ENCODE results near the gene LAMB1. TPM values are rescaled to one million over a fixed set of nuclear protein-coding genes. Genes with fewer than 3 reads are reported as not detected.

The LAMB1 gene
- polyA plus RNA-seq, 1 experiment = 204 TPM

GRCh38 chr7:107982042-107982840 is 20.7 kb downstream of the LAMB1 start:
- no peak for TF ChIP-seq CTCF (IDR thresholded peaks at IDR 0.05; ENCODE audit: insufficient read depth, low read depth, low read length)
- POLR2A ChIA-PET = no interaction called here
- CTCF ChIA-PET = interaction anchor here (0.6 to 2.7 kb wide), 8 partner anchors 8 to 164 kb away, joined by 3 to 20 read pairs (median 4); no protein-coding TSS in a partner anchor
- H3K4me3 ChIP-seq (ENCODE audit: low read depth, low read length) = no peak overlapping the region
- H3K27me3 ChIP-seq (ENCODE audit: control insufficient read depth, insufficient read depth, low read length) = no peaks in the 10 kb centered on the region
- peaks cover 17% of the 10 kb centered on the region for H3K36me3 ChIP-seq (ENCODE audit: control insufficient read depth, insufficient read depth, low read length)
- no peak for DNase-seq (ENCODE audit: low read depth)

- H3K4me3 ChIP-seq (ENCODE audit: low read depth, low read length) = no peak overlapping the region
- ChIA-PET POLR2A (no interaction called here), CTCF (interaction anchor here (1.1 to 2.7 kb wide), 5 partner anchors 8 to 165 kb away, joined by 3 to 20 read pairs (median 4); no protein-coding TSS in a partner anchor)
- no peak for DNase-seq (ENCODE audit: low read depth)
- TF ChIP-seq CTCF (IDR thresholded peaks at IDR 0.05; ENCODE audit: insufficient read depth, low read depth, low read length) = no peak
- no peaks in the 10 kb centered on the region for H3K27me3 ChIP-seq (ENCODE audit: control insufficient read depth, insufficient read depth, low read length)
- H3K36me3 ChIP-seq (ENCODE audit: control insufficient read depth, insufficient read depth, low read length) = peaks cover 19% of the 10 kb centered on the region
Measured at GRCh38 chr7:107981466-107981865, 21.5 kb downstream of the LAMB1 start.

GRCh38 chr7:107980671-107981190 is 22.2 kb downstream of the LAMB1 start:
- Histone ChIP-seq H3K27me3 (ENCODE audit: control insufficient read depth, insufficient read depth, low read length) (no peaks in the 10 kb centered on the region), H3K36me3 (ENCODE audit: control insufficient read depth, insufficient read depth, low read length) (peaks cover 24% of the 10 kb centered on the region), H3K4me3 (ENCODE audit: low read depth, low read length) (no peak overlapping the region)
- no peak for TF ChIP-seq CTCF (IDR thresholded peaks at IDR 0.05; ENCODE audit: insufficient read depth, low read depth, low read length)
- no peak for DNase-seq (ENCODE audit: low read depth)
- ChIA-PET POLR2A (no interaction called here), CTCF (interaction anchor here (1.2 to 2.7 kb wide), 2 partner anchors 7 to 9 kb away, joined by 3 to 20 read pairs; no protein-coding TSS in a partner anchor)

- POLR2A ChIA-PET = no interaction called here
- CTCF ChIA-PET = interaction anchor here (1.2 kb wide), 1 partner anchor 9 kb away, joined by 3 read pairs; no protein-coding TSS in a partner anchor
- H3K36me3 ChIP-seq (ENCODE audit: control insufficient read depth, insufficient read depth, low read length) = peaks cover 27% of the 10 kb centered on the region
- H3K27me3 ChIP-seq (ENCODE audit: control insufficient read depth, insufficient read depth, low read length) = no peaks in the 10 kb centered on the region
- no peak overlapping the region for H3K4me3 ChIP-seq (ENCODE audit: low read depth, low read length)
- no peak for TF ChIP-seq CTCF (IDR thresholded peaks at IDR 0.05; ENCODE audit: insufficient read depth, low read depth, low read length)
- DNase-seq (ENCODE audit: low read depth) = no peak
Measured at GRCh38 chr7:107980171-107980570, 22.8 kb downstream of the LAMB1 start.

- no peak for DNase-seq (ENCODE audit: low read depth)
- ChIA-PET CTCF (no interaction called here), POLR2A (no interaction called here)
- H3K27me3 ChIP-seq (ENCODE audit: control insufficient read depth, insufficient read depth, low read length) = no peaks in the 10 kb centered on the region
- peaks cover 27% of the 10 kb centered on the region for H3K36me3 ChIP-seq (ENCODE audit: control insufficient read depth, insufficient read depth, low read length)
- no peak for TF ChIP-seq CTCF (IDR thresholded peaks at IDR 0.05; ENCODE audit: insufficient read depth, low read depth, low read length)
- H3K4me3 ChIP-seq (ENCODE audit: low read depth, low read length) = no peak overlapping the region
Measured at GRCh38 chr7:107978815-107979408, 24.0 kb downstream of the LAMB1 start.

Data from BJ (cell line).